ENCODE results near the gene KYAT1. TPM values are rescaled to one million over a fixed set of nuclear protein-coding genes. Genes with fewer than 3 reads are reported as not detected.

KYAT1 gene
- total RNA-seq, 3 donors from 2014 or later (not counting 1 experiment from before 2014, with no cell fraction given): 8.9 to 11.3 (median 9.1) TPM

DNA sequence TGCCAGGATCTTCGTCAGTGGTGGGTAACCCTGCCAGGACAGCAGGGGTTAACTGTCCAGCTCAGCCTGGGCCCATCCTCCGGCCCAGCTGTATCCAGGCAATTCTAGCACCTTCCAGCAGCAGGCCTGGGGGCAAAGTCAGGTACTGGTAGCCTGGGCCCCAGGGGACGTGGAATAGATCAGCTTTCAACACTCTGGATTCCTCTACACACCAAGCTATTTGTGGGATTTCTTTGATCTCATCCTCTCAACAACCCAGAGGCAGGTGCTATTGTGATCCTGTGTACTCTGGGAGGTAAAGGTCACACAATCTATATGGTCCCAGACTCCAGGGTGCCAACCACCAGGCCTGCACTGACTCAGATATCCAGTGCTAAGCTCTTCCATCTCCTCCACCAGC lies 43.4 kb downstream of the KYAT1 start:
- TF ChIP-seq, protein P1, sequence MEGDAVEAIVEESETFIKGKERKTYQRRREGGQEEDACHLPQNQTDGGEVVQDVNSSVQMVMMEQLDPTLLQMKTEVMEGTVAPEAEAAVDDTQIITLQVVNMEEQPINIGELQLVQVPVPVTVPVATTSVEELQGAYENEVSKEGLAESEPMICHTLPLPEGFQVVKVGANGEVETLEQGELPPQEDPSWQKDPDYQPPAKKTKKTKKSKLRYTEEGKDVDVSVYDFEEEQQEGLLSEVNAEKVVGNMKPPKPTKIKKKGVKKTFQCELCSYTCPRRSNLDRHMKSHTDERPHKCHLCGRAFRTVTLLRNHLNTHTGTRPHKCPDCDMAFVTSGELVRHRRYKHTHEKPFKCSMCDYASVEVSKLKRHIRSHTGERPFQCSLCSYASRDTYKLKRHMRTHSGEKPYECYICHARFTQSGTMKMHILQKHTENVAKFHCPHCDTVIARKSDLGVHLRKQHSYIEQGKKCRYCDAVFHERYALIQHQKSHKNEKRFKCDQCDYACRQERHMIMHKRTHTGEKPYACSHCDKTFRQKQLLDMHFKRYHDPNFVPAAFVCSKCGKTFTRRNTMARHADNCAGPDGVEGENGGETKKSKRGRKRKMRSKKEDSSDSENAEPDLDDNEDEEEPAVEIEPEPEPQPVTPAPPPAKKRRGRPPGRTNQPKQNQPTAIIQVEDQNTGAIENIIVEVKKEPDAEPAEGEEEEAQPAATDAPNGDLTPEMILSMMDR (IDR thresholded peaks at IDR 0.05): no peak
- intact Hi-C loops (cut with micrococcal nuclease): no loop called here
- Histone ChIP-seq H3K27me3 (ENCODE audit: control insufficient read depth, insufficient read depth, low read length) (no peaks in the 10 kb centered on the region), H3K4me1 (ENCODE audit: control insufficient read depth, insufficient read depth, low read length) (no peaks in the 10 kb centered on the region), H3K9me3 (ENCODE audit: control insufficient read depth, insufficient read depth, low read length) (no peaks in the 10 kb centered on the region), H3K27ac (ENCODE audit: low read length) (no peak overlapping the region), H3K4me3 (ENCODE audit: low read length) (no peak overlapping the region), H3K36me3 (ENCODE audit: control insufficient read depth, insufficient read depth, low read length) (no peaks in the 10 kb centered on the region)
- Mint-ChIP-seq H3K9me3 (no peaks in the 10 kb centered on the region), H3K36me3 (no peaks in the 10 kb centered on the region), H3K27me3 (ENCODE audit: low read depth in 2 of 2) (no peaks in the 10 kb centered on the region), H3K27ac (no peak overlapping the region), H3K4me1 (no peaks in the 10 kb centered on the region), H3K4me3 (no peak overlapping the region)
- WGBS (ENCODE audit: insufficient coverage): 95% methylated on average over 3 of the region's 3 CpGs
- ATAC-seq (no peak), DNase-seq (no peak)

DNA sequence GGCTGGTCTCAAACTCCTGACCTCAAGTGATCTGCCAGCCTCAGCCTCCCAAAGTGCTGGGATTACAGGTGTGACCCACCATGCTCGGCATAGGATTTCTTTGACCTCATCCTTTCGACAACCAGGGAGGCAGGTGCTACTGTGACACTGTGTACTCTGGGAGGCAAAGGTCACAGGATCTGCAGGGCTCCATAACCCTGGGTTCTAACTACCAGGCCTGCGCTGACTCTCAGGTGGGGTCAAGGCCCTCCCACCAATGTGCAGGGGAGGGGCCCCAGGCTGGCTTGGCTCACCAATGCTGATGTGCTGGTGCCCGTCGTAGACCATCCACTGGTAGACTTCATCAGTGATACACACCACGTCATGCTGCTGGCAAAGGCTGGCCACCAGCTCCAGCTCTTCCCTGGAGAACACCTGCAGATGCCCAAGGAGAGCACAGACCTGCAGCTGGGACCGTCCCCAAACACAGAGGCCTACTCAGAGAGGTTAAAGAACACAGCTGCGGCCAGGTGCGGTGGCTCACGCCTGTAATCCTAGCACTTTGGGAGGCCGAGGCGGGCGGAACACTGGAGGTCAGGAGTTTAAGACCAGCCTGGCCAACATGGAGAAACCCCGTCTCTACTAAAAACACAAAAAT lies 45.1 kb downstream of the KYAT1 start:
- H3K9me3 Mint-ChIP-seq: no peaks in the 10 kb centered on the region
- no peaks in the 10 kb centered on the region for H3K36me3 ChIP-seq (ENCODE audit: control insufficient read depth, insufficient read depth, low read length)
- H3K27me3 ChIP-seq (ENCODE audit: control insufficient read depth, insufficient read depth, low read length): no peaks in the 10 kb centered on the region
- no peak overlapping the region for H3K27ac ChIP-seq (ENCODE audit: low read length)
- 91% methylated on average over 14 of the region's 14 CpGs for WGBS (ENCODE audit: insufficient coverage)
- no peaks in the 10 kb centered on the region for H3K9me3 ChIP-seq (ENCODE audit: control insufficient read depth, insufficient read depth, low read length)
- intact Hi-C loops (cut with micrococcal nuclease): no loop called here
- no peaks in the 10 kb centered on the region for H3K27me3 Mint-ChIP-seq (ENCODE audit: low read depth in 2 of 2)
- DNase-seq: no peak
- H3K4me1 ChIP-seq (ENCODE audit: control insufficient read depth, insufficient read depth, low read length): no peaks in the 10 kb centered on the region
- no peak overlapping the region for H3K4me3 Mint-ChIP-seq
- H3K27ac Mint-ChIP-seq: no peak overlapping the region
- no peaks in the 10 kb centered on the region for H3K4me1 Mint-ChIP-seq
- no peak overlapping the region for H3K4me3 ChIP-seq (ENCODE audit: low read length)
- no peak for ATAC-seq
- H3K36me3 Mint-ChIP-seq: no peaks in the 10 kb centered on the region
- TF ChIP-seq, protein P1 (IDR thresholded peaks at IDR 0.05): no peak

DNA sequence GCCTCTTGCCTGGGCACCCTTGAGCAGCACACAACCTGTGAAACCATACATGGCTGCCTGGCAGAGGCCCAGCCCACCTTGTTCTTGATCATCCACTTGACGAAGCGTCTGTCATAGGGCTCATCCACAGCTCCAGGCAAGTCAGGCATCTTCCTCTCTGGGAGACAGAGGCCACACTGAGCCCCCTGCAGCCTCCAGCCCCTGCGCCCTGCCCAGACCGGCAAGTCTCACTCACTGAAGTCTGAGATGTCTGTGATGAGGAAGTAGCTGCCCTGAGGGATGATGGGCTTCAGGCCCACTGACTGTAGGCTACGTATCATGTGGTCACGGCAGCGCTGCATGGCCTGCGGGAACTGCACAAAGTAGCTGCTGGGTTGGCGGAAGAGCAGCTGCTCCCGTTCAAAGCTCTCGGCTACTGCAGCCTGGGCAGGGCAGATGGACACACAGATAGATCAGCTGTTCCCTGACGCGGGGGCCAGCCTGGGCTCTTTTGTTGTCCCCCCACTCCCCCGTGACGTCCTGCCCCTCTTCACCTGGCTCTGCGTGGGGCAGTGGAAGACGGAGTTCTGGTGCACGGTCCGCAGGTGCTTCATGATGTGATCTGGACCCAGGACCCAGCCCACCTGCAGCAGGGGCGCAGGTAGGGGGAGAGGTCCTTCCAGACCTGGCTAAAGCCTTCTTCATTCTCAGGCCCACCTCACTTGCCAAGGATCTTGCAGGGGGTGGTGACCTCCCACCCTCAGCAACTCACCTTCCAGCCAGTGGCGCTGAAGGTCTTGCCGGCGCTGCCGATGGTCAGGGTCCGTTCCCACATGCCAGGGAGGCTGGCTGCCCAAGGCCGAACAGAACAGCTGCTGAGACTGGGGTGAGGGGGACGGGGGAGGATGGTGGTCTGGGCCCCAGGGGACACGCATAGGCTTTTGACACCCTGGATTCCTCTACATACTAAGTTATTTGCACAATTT lies 46.2 kb downstream of the KYAT1 start:
- WGBS (ENCODE audit: insufficient coverage): 96% methylated on average over 28 of the region's 28 CpGs
- TF ChIP-seq, protein P1 (IDR thresholded peaks at IDR 0.05): no peak
- no peak overlapping the region for H3K27ac ChIP-seq (ENCODE audit: low read length)
- DNase-seq (no peak), ATAC-seq (no peak)
- Mint-ChIP-seq H3K4me3 (no peak overlapping the region), H3K9me3 (no peaks in the 10 kb centered on the region), H3K4me1 (no peaks in the 10 kb centered on the region), H3K27ac (no peak overlapping the region), H3K27me3 (ENCODE audit: low read depth in 2 of 2) (no peaks in the 10 kb centered on the region), H3K36me3 (no peaks in the 10 kb centered on the region)
- no peaks in the 10 kb centered on the region for H3K27me3 ChIP-seq (ENCODE audit: control insufficient read depth, insufficient read depth, low read length)
- intact Hi-C loops (cut with micrococcal nuclease): no loop called here
- H3K9me3 ChIP-seq (ENCODE audit: control insufficient read depth, insufficient read depth, low read length): no peaks in the 10 kb centered on the region
- H3K4me3 ChIP-seq (ENCODE audit: low read length): no peak overlapping the region
- H3K4me1 ChIP-seq (ENCODE audit: control insufficient read depth, insufficient read depth, low read length): peaks cover under 1% of the 10 kb centered on the region
- no peaks in the 10 kb centered on the region for H3K36me3 ChIP-seq (ENCODE audit: control insufficient read depth, insufficient read depth, low read length)

Data from natural killer cell (primary cell).